MCF 10A (cell line): ENCODE results near the gene PFKP. TPM values are rescaled to one million over a fixed set of nuclear protein-coding genes. Genes with fewer than 3 reads are reported as not detected.

Experiments used
- BruUV-seq: library from RNA; stranded (reverse); fragments of 400-500 nt; replicated peaks from 2 replicates; lab custom pipeline; 2021; lab: Mats Ljungman, UMichigan
- CTCF ChIA-PET: fragments of 300-600 bp; sonication (Branson Sonifier 250); formaldehyde crosslinking; extraction: SDS; loops from one replicate; lab custom pipeline; 2021; ENCODE audit warnings: antibody characterized with exemption, inconsistent platforms; lab: Yijun Ruan, JAX
- POLR2A ChIA-PET: fragments of 300-600, 350-650 bp; sonication (Branson Sonifier 250); formaldehyde crosslinking; extraction: SDS; loops from one replicate; lab custom pipeline; 2020; ENCODE audit warnings: antibody characterized with exemption, inconsistent platforms; lab: Yijun Ruan, JAX
- DNase-seq: peaks from one replicate; pipeline ENCODE4 v3.0.0-alpha.2; 2018; ENCODE audit not compliant: unreplicated experiment
- H3K27ac Mint-ChIP-seq: one replicate; pipeline ENCODE4 v1.8.0; 2022; ENCODE audit warnings: mild to moderate bottlenecking, low read depth, mixed read lengths; ENCODE audit not compliant: unreplicated experiment
- H3K27me3 Mint-ChIP-seq: one replicate; pipeline ENCODE4 v1.8.0; 2022; ENCODE audit warnings: mixed read lengths; ENCODE audit not compliant: insufficient read depth, unreplicated experiment
- H3K36me3 Mint-ChIP-seq: one replicate; pipeline ENCODE4 v1.8.0; 2022; ENCODE audit warnings: mild to moderate bottlenecking, moderate library complexity, mixed read lengths; ENCODE audit not compliant: insufficient read depth, unreplicated experiment
- H3K4me1 Mint-ChIP-seq: one replicate; pipeline ENCODE4 v1.8.0; 2022; ENCODE audit warnings: mixed read lengths; ENCODE audit not compliant: insufficient read depth, unreplicated experiment
- H3K4me3 Mint-ChIP-seq: one replicate; pipeline ENCODE4 v1.8.0; 2022; ENCODE audit warnings: mild to moderate bottlenecking, moderate library complexity, mixed read lengths; ENCODE audit not compliant: unreplicated experiment
- H3K9me3 Mint-ChIP-seq: one replicate; pipeline ENCODE4 v1.8.0; 2022; ENCODE audit warnings: mixed read lengths; ENCODE audit not compliant: unreplicated experiment
- intact Hi-C: fragments of 100-400 bp; cut with micrococcal nuclease; formaldehyde crosslinking; loops from 2 replicates; pipeline ENCODE4 v1.14.1; 2022
- total RNA-seq: library from RNA; stranded (reverse); gene quantifications from 2 replicates; pipeline ENCODE4 v1.2.3, GENCODE V29; 2022
- TF ChIP-seq, protein P1 (sequence below): fragments of 200-600 bp; IDR thresholded peaks from one replicate; pipeline ENCODE4 v1.8.0; 2022; ENCODE audit warnings: antibody characterized with exemption, mild to moderate bottlenecking; ENCODE audit not compliant: unreplicated experiment

The PFKP gene
- total RNA-seq, 1 experiment from 2014 or later = 186 TPM

DNA sequence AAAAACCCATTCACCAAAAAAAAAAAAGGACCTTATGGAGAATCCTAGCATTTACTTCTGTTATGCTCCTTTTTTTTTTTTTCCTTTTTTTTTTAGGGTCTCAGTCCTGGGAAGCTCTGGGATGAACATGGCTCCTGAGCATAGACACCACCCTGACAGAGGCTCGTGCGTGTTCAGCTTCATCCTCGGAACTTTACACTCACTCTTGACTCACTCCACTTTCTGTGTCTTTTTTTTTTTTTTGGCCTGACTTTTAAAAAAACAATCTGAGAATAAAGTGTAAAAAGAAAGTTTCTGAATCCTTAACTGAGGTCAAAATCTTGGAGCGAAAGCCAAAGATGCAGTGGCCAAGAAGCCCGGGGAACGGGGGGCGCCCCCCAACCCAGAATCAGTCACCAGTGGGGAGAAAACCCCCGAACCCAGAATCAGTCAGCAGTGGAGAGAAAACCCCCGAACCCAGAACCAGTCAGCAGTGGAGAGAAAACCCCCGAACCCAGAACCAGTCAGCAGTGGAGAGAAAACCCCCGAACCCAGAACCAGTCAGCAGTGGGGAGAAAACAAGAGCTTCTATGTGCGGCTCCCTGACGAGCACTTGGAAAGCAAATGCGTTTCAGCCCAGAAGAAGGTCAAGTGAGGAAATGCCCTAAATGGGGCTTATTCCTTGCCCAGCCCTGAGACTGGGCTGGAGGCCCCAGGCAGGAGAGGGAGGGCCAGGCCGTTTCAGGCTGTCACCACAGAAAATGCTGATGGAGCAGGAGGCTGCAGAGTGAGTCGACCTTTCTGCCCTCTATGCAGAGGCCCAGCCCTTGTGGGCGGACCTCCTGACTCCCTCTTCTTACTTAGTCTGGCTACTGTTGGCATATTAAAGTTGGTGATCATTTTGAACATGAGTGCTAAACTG is 19.0 kb upstream of the PFKP start:
- no peaks in the 10 kb centered on the region for H3K36me3 Mint-ChIP-seq
- ChIA-PET POLR2A (interaction anchor here (0.6 to 1.0 kb wide), 2 partner anchors 35 to 50 kb away, joined by 3 to 5 read pairs; no protein-coding TSS in a partner anchor), CTCF (interaction anchor here (1.3 kb wide), 1 partner anchor 210 kb away, joined by 4 read pairs; no protein-coding TSS in a partner anchor)
- no peaks in the 10 kb centered on the region for H3K27me3 Mint-ChIP-seq
- H3K9me3 Mint-ChIP-seq = no peaks in the 10 kb centered on the region
- H3K4me1 Mint-ChIP-seq = peaks cover 30% of the 10 kb centered on the region
- TF ChIP-seq, protein P1, sequence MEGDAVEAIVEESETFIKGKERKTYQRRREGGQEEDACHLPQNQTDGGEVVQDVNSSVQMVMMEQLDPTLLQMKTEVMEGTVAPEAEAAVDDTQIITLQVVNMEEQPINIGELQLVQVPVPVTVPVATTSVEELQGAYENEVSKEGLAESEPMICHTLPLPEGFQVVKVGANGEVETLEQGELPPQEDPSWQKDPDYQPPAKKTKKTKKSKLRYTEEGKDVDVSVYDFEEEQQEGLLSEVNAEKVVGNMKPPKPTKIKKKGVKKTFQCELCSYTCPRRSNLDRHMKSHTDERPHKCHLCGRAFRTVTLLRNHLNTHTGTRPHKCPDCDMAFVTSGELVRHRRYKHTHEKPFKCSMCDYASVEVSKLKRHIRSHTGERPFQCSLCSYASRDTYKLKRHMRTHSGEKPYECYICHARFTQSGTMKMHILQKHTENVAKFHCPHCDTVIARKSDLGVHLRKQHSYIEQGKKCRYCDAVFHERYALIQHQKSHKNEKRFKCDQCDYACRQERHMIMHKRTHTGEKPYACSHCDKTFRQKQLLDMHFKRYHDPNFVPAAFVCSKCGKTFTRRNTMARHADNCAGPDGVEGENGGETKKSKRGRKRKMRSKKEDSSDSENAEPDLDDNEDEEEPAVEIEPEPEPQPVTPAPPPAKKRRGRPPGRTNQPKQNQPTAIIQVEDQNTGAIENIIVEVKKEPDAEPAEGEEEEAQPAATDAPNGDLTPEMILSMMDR = no peak
- no peak overlapping the region for H3K4me3 Mint-ChIP-seq
- intact Hi-C loops = loop anchor here (10.0 kb wide), 1 partner anchor 424 kb away; no protein-coding TSS in a partner anchor
- DNase-seq = no peak
- H3K27ac Mint-ChIP-seq = no peak overlapping the region
- no TSS peak for BruUV-seq

DNA sequence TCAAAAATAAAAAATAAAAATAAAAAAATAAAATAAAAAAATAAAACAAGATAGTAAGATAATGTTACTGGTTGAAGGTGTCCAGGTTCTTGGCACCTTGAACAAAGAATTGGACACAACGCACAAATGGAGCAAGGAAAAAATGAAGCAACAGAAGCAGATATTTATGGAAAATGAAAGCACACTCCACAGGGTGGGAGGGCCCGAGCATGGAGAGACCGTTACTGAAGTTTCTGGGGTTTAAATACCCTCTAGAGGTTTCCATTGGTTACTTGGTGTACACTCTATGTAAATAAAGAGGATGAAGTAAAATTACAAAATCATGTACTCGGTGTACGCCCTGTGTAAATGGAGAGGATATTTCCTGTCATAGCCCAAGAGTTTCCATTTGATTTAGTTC is 15.7 kb upstream of the PFKP start:
- H3K9me3 Mint-ChIP-seq = no peaks in the 10 kb centered on the region
- no TSS peak for BruUV-seq
- peaks cover 18% of the 10 kb centered on the region for H3K4me1 Mint-ChIP-seq
- TF ChIP-seq, protein P1 = no peak
- peaks cover 8% of the 10 kb centered on the region for H3K27me3 Mint-ChIP-seq
- H3K36me3 Mint-ChIP-seq = no peaks in the 10 kb centered on the region
- H3K27ac Mint-ChIP-seq = no peak overlapping the region
- ChIA-PET CTCF (interaction anchor here (3.3 kb wide), 1 partner anchor 8 kb away, joined by 26 read pairs; no protein-coding TSS in a partner anchor), POLR2A (no interaction called here)
- no peak overlapping the region for H3K4me3 Mint-ChIP-seq
- DNase-seq = no peak
- intact Hi-C loops = no loop called here

DNA sequence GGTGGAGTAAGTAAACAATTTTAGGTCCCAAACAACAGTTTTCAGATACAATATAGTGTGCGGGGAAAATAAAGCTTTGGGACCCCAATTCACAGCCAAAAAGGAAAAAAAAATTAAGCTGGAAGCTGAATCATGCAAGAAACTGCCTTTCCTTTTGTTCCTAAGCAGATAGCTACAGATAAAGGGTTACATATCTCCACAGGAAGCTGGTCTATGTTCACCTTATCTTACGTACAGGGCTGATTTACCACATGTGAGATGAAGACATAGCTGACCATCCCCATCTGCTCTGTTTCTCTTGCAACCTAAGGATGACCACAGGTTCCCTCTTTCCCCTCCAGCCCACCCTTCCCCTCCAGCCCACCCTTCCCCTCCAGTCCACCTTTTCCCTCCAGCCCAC is 14.2 kb upstream of the PFKP start:
- no peaks in the 10 kb centered on the region for H3K36me3 Mint-ChIP-seq
- BruUV-seq = no TSS peak
- peaks cover 8% of the 10 kb centered on the region for H3K4me1 Mint-ChIP-seq
- H3K9me3 Mint-ChIP-seq = no peaks in the 10 kb centered on the region
- H3K27ac Mint-ChIP-seq = no peak overlapping the region
- POLR2A ChIA-PET = no interaction called here
- intact Hi-C loops = no loop called here
- no peak for DNase-seq
- CTCF ChIA-PET = interaction anchor here (0.6 to 3.3 kb wide), 2 partner anchors 10 to 27 kb away, joined by 3 to 26 read pairs; no protein-coding TSS in a partner anchor
- TF ChIP-seq, protein P1 = no peak
- peaks cover 14% of the 10 kb centered on the region for H3K27me3 Mint-ChIP-seq
- no peak overlapping the region for H3K4me3 Mint-ChIP-seq

DNA sequence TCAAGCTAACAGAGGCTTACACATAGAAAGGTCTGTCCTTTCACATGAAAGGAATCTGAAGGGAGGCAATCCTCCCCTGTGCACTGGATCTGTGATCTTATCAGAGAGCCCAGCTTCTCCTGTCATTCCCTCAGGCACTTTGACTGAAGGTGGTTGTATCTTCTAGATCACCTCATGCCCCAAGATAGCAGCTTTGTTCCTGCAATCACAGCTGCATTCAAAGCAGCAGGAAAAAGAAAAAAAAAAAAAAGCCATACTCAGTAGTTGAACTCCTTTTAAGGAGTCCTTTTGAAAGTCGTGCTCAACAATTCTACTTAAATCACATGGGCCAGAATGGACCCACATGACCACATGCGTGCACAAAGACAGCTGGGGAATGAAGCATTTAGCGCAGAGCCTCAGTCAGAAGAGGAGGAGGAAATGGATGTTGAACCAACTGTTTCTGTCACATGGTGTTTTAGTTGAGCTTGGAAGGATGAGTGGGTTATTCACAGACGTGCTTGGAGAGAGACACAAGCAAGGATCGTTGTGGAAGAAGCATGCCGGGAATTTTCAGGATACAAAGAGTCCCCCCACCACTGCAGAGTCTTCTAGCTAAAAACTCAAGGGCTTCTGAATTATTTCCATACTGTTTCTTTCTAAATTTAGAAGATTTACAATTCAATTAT is 13.0 kb upstream of the PFKP start:
- no peak overlapping the region for H3K4me3 Mint-ChIP-seq
- H3K4me1 Mint-ChIP-seq = peaks cover 6% of the 10 kb centered on the region
- BruUV-seq = no TSS peak
- ChIA-PET POLR2A (interaction anchor here (1.7 kb wide), 1 partner anchor 9 kb away, joined by 5 read pairs; no protein-coding TSS in a partner anchor), CTCF (interaction anchor here (0.6 to 3.3 kb wide), 2 partner anchors 11 to 1423 kb away, joined by 3 to 26 read pairs; no protein-coding TSS in a partner anchor)
- no peaks in the 10 kb centered on the region for H3K36me3 Mint-ChIP-seq
- no peaks in the 10 kb centered on the region for H3K9me3 Mint-ChIP-seq
- intact Hi-C loops = no loop called here
- TF ChIP-seq, protein P1 = no peak
- peaks cover 14% of the 10 kb centered on the region for H3K27me3 Mint-ChIP-seq
- DNase-seq = no peak
- H3K27ac Mint-ChIP-seq = no peak overlapping the region
